ENCODE results near the gene ERBB4.

Gene ERBB4

GRCh38 chr2:211390536-211391188 lies 1147.9 kb downstream of the ERBB4 start:
- DNase-seq, result no peak

- no peak for DNase-seq
These were observed 1150.9 kb downstream of the ERBB4 start for GRCh38 chr2:211387734-211388133.

- no peak for DNase-seq
These were observed 1158.6 kb downstream of the ERBB4 start for GRCh38 chr2:211380041-211380440.

- no peak for DNase-seq
These were observed 1162.2 kb downstream of the ERBB4 start for GRCh38 chr2:211376410-211376809.

- DNase-seq, result no peak
These were observed 1165.4 kb downstream of the ERBB4 start for GRCh38 chr2:211373203-211373602.

GRCh38 chr2:211371465-211371864 lies 1167.1 kb downstream of the ERBB4 start:
- DNase-seq, result no peak

- DNase-seq, result no peak
These were observed 1170.1 kb downstream of the ERBB4 start for GRCh38 chr2:211368467-211368866.

- no peak for DNase-seq
These were observed 1170.9 kb downstream of the ERBB4 start for GRCh38 chr2:211367711-211368110.

- no peak for DNase-seq
These were observed 1171.3 kb downstream of the ERBB4 start for GRCh38 chr2:211367293-211367692.

GRCh38 chr2:211364911-211365310 lies 1173.7 kb downstream of the ERBB4 start:
- no peak for DNase-seq

- no peak for DNase-seq
These were observed 1177.2 kb downstream of the ERBB4 start for GRCh38 chr2:211361383-211361782.

- DNase-seq, result no peak
These were observed 1179.3 kb downstream of the ERBB4 start for GRCh38 chr2:211359347-211359746.

GRCh38 chr2:211358504-211358903 lies 1180.1 kb downstream of the ERBB4 start:
- DNase-seq, result no peak

- no peak for DNase-seq
These were observed 1184.1 kb downstream of the ERBB4 start for GRCh38 chr2:211354481-211354880.

GRCh38 chr2:211351987-211352386 lies 1186.6 kb downstream of the ERBB4 start:
- DNase-seq, result no peak

- DNase-seq, result no peak
These were observed 1189.6 kb downstream of the ERBB4 start for GRCh38 chr2:211349031-211349430.

GRCh38 chr2:211347328-211347727 lies 1191.3 kb downstream of the ERBB4 start:
- DNase-seq, result no peak

- DNase-seq, result no peak
These were observed 1194.3 kb downstream of the ERBB4 start for GRCh38 chr2:211344289-211344688.

- DNase-seq, result no peak
These were observed 1205.2 kb downstream of the ERBB4 start for GRCh38 chr2:211333377-211333776.

GRCh38 chr2:211331736-211332135 lies 1206.9 kb downstream of the ERBB4 start:
- DNase-seq, result no peak

- no peak for DNase-seq
These were observed 1208.7 kb downstream of the ERBB4 start for GRCh38 chr2:211329882-211330281.

- no peak for DNase-seq
These were observed 1209.2 kb downstream of the ERBB4 start for GRCh38 chr2:211329421-211329820.

GRCh38 chr2:211328126-211328525 lies 1210.5 kb downstream of the ERBB4 start:
- DNase-seq, result no peak
